IMR-90 (cell line): ENCODE data around the gene KCNT2. TPM values are rescaled to one million over a fixed set of nuclear protein-coding genes. Genes with fewer than 3 reads are reported as not detected.

ENCODE experiments used
- ATAC-seq: fragments of 200-7000 bp; cut with Tn5 transposase; 2 replicates; pipeline ENCODE4 v1.9.1; 2020; ENCODE audit warnings: low read depth, mild to moderate bottlenecking, moderate library complexity
- BruUV-seq: library from RNA; stranded (reverse); fragments of 400-500 nt; replicated peaks from 2 replicates; lab custom pipeline; 2021; lab: Mats Ljungman, UMichigan
- CTCF ChIA-PET: fragments of 300-600 bp; formaldehyde crosslinking; extraction: SDS; loops from one replicate; lab custom pipeline; 2021; ENCODE audit warnings: antibody characterized with exemption; lab: Yijun Ruan, JAX
- POLR2A ChIA-PET: fragments of 300-600 bp; sonication (Branson Sonifier 250); formaldehyde crosslinking; loops from one replicate; lab custom pipeline; 2022; ENCODE audit warnings: antibody characterized with exemption; ENCODE audit not compliant: unreplicated experiment; lab: Charles Lee
- DNase-seq: peaks from one replicate; pipeline ENCODE4 v3.0.0; 2013
- H2AFZ ChIP-seq: replicated peaks from 2 replicates; pipeline ENCODE3; 2013; ENCODE audit warnings: low read length, mild to moderate bottlenecking; ENCODE audit not compliant: poor library complexity
- H2AK5ac ChIP-seq: 2 replicates; pipeline ENCODE4 v1.6.1; 2013; ENCODE audit warnings: low read depth, low read length, inconsistent platforms
- H2AK9ac ChIP-seq: replicated peaks from 2 replicates; pipeline ENCODE3; 2013; ENCODE audit warnings: mild to moderate bottlenecking, low read depth, low read length, moderate library complexity; ENCODE audit not compliant: poor library complexity
- H2BK120ac ChIP-seq: 2 replicates; pipeline ENCODE4 v1.6.1; 2013; ENCODE audit warnings: low read depth, low read length, inconsistent platforms
- H2BK15ac ChIP-seq: 3 replicates; pipeline ENCODE4 v1.6.1; 2013; ENCODE audit warnings: low read depth, low read length, inconsistent platforms
- H2BK20ac ChIP-seq: 2 replicates; pipeline ENCODE4 v1.6.1; 2013; ENCODE audit warnings: low read depth, mild to moderate bottlenecking, inconsistent platforms, low read length, moderate library complexity
- H2BK5ac ChIP-seq: 2 replicates; pipeline ENCODE4 v1.6.1; 2013; ENCODE audit warnings: mild to moderate bottlenecking, low read depth, low read length, inconsistent platforms; ENCODE audit not compliant: poor library complexity, severe bottlenecking
- H3K14ac ChIP-seq: replicated peaks from 2 replicates; pipeline ENCODE4 v1.6.1; 2013; ENCODE audit warnings: low read depth, low read length, inconsistent platforms
- H3K18ac ChIP-seq: 2 replicates; pipeline ENCODE4 v1.6.1; 2013; ENCODE audit warnings: low read depth, low read length, control low read depth
- H3K23ac ChIP-seq: 2 replicates; pipeline ENCODE4 v1.6.1; 2013; ENCODE audit warnings: low read depth, low read length, inconsistent platforms
- H3K27ac ChIP-seq: 2 replicates; pipeline ENCODE4 v1.5.1; 2013; ENCODE audit warnings: mild to moderate bottlenecking, control low read depth, low read length; ENCODE audit not compliant: insufficient read depth
- H3K27me3 ChIP-seq: 2 replicates; pipeline ENCODE4 v1.6.1; 2013; ENCODE audit warnings: low read length; ENCODE audit not compliant: control insufficient read depth, insufficient read depth
- H3K36me3 ChIP-seq: 2 replicates; pipeline ENCODE4 v1.6.1; 2013; ENCODE audit warnings: low read length, mixed read lengths; ENCODE audit not compliant: control insufficient read depth, insufficient read depth
- H3K4ac ChIP-seq: 2 replicates; pipeline ENCODE4 v1.6.1; 2013; ENCODE audit warnings: low read depth, low read length, inconsistent platforms
- H3K4me1 ChIP-seq: 2 replicates; pipeline ENCODE4 v1.6.1; 2013; ENCODE audit warnings: low read length, mixed read lengths; ENCODE audit not compliant: control insufficient read depth, insufficient read depth
- H3K4me2 ChIP-seq: 2 replicates; pipeline ENCODE4 v1.6.1; 2013; ENCODE audit warnings: low read depth, mild to moderate bottlenecking, control low read depth, low read length, moderate library complexity
- H3K4me3 ChIP-seq: 2 replicates; pipeline ENCODE4 v1.5.1; 2013; ENCODE audit warnings: low read depth, mild to moderate bottlenecking, control low read depth, low read length, moderate library complexity; ENCODE audit not compliant: insufficient read depth
- H3K56ac ChIP-seq: 2 replicates; pipeline ENCODE4 v1.6.1; 2013; ENCODE audit warnings: low read length, inconsistent platforms; ENCODE audit not compliant: insufficient read depth; ENCODE audit errors: extremely low read depth
- H3K79me1 ChIP-seq, 2 experiments: 2 replicates each; pipeline ENCODE4 v1.6.1; 2013; ENCODE audit warnings: low read length in 2 of 2, inconsistent platforms in 1 of 2, low read depth in 1 of 2
- H3K9ac ChIP-seq: 2 replicates; pipeline ENCODE4 v1.6.1; 2013; ENCODE audit warnings: low read depth, low read length, control low read depth
- H3K9me1 ChIP-seq: 2 replicates; pipeline ENCODE4 v1.6.1; 2013; ENCODE audit warnings: low read length, inconsistent platforms; ENCODE audit not compliant: insufficient read depth
- H3K9me3 ChIP-seq: 2 replicates; pipeline ENCODE4 v1.6.1; 2013; ENCODE audit warnings: low read length; ENCODE audit not compliant: control insufficient read depth, insufficient read depth
- H4K20me1 ChIP-seq: 2 replicates; pipeline ENCODE4 v1.6.1; 2013; ENCODE audit warnings: low read length, inconsistent platforms; ENCODE audit not compliant: insufficient read depth
- H4K5ac ChIP-seq: 2 replicates; pipeline ENCODE4 v1.6.1; 2013; ENCODE audit warnings: mild to moderate bottlenecking, low read depth, low read length, control low read depth
- H4K8ac ChIP-seq, 2 experiments: 2 replicates each; pipeline ENCODE4 v1.6.1; 2013; ENCODE audit warnings: low read depth in 2 of 2, low read length in 2 of 2, control low read depth in 1 of 2, inconsistent platforms in 1 of 2
- H4K91ac ChIP-seq: 2 replicates; pipeline ENCODE4 v1.6.1; 2013; ENCODE audit warnings: low read depth, low read length, inconsistent platforms; ENCODE audit not compliant: insufficient read depth
- FOS ChIP-seq: fragments of 150-350 bp; IDR thresholded peaks from 2 replicates; pipeline ENCODE4 v1.6.1; 2016; ENCODE audit warnings: low read depth, low read length
- MAFK ChIP-seq: IDR thresholded peaks from 2 replicates; pipeline ENCODE4 v1.6.1; 2012; ENCODE audit warnings: low read depth, low read length, improper control_type of control experiment
- RFX5 ChIP-seq: IDR thresholded peaks from 2 replicates; pipeline ENCODE4 v1.8.0; 2012; ENCODE audit warnings: low read depth, mild to moderate bottlenecking, low read length, moderate library complexity
- WGBS, 2 experiments: methylation state at CpG; one replicate each; pipeline versions ENCODE4 v1.1.5 to v1.1.7; 2013; ENCODE audit warnings: missing lambda C conversion rate in 2 of 2; ENCODE audit not compliant: insufficient read length in 1 of 2; ENCODE audit errors: extremely low coverage in 2 of 2; 5-methylcytosine and 5-hydroxymethylcytosine counted together
- dilution Hi-C: fragments of 300-500 bp; cut with HindIII; formaldehyde crosslinking; loops from one replicate; pipeline ENCODE4 v1.14.3; 2018; ENCODE audit warnings: low sequenced_read_pairs; ENCODE audit not compliant: unreplicated experiment
- in situ Hi-C: fragments of 300-500 bp; cut with MboI; formaldehyde crosslinking; loops from 3 replicates; pipeline ENCODE4 v1.14.3; 2019; ENCODE audit warnings: low sequenced_read_pairs, inconsistent platforms, mixed read lengths
- intact Hi-C: fragments of 100-400 bp; cut with micrococcal nuclease; formaldehyde crosslinking; loops from 2 replicates; pipeline ENCODE4 v1.10.0; 2022
- polyA plus RNA-seq, 3 experiments: library from polyadenylated mRNA; depleted of rRNA; stranded (reverse); fragments of >200 nt; gene quantifications; 2 replicates each; pipeline ENCODE4 v1.2.3, GENCODE V29; 2012; ENCODE audit warnings: low replicate concordance in 1 of 3
- total RNA-seq: library from RNA; depleted of rRNA; stranded (reverse); fragments of >200 nt; gene quantifications from 2 replicates; pipeline ENCODE4 v1.2.3, GENCODE V29; 2012

KCNT2 gene
- total and polyA plus RNA-seq, 2 of the 4 experiments (the other 2 are of a cell fraction) = 0.22 to 0.72 TPM

DNA sequence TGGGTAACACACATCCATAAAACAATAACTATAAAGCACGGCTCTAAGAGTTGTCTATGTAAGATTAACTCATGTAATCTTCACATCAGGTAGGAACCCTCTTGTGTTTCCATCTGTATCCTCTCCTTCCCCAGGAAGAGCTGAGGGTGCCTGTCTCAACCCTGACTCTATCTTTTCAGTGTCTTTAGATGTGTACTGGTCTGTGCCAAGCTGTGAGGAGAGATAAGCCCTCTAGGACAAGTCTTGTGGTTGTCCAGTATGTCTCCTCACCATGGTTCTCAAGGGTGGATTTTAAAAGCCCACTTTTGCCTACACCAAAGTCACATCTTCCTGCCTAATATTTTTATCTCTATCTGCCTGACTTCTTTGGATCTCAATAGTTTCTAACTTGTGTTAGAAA lies 300.1 kb downstream of the KCNT2 start:
- no peaks in the 10 kb centered on the region for H3K79me1 ChIP-seq
- no peak overlapping the region for H4K91ac ChIP-seq
- no peaks in the 10 kb centered on the region for H3K27me3 ChIP-seq
- H2BK5ac ChIP-seq = no peak overlapping the region
- no peak overlapping the region for H3K4me2 ChIP-seq
- H3K9me3 ChIP-seq = no peaks in the 10 kb centered on the region
- TF ChIP-seq FOS = no peak
- TF ChIP-seq MAFK = no peak
- TF ChIP-seq RFX5 = no peak
- no peak overlapping the region for H2AK9ac ChIP-seq
- no peak overlapping the region for H3K27ac ChIP-seq
- ChIA-PET POLR2A (no interaction called here), CTCF (interaction anchor here (2.9 kb wide), 1 partner anchor 159 kb away, joined by 26 read pairs; no protein-coding TSS in a partner anchor)
- H2BK15ac ChIP-seq = no peak overlapping the region
- DNase-seq = no peak
- no peak for ATAC-seq
- H2AK5ac ChIP-seq = no peak overlapping the region
- no CpG with 5 or more reads among the region's 1 CpG for WGBS, 2 experiments
- H2BK20ac ChIP-seq = no peak overlapping the region
- no peak overlapping the region for H3K56ac ChIP-seq
- intact Hi-C loops = no loop called here
- H3K23ac ChIP-seq = no peak overlapping the region
- H4K8ac ChIP-seq = no peak overlapping the region
- no peak overlapping the region for H3K18ac ChIP-seq
- H3K36me3 ChIP-seq = no peaks in the 10 kb centered on the region
- peak overlapping the region; percentile 36; the same call in 1 of the 2 replicates for H4K5ac ChIP-seq
- peak overlapping the region; percentile 28; the same call in 1 of the 2 replicates for H2BK120ac ChIP-seq
- no peak overlapping the region for H3K9ac ChIP-seq
- BruUV-seq = no TSS peak
- dilution Hi-C loops = no loop called here
- in situ Hi-C loops = no loop called here
- H3K14ac ChIP-seq = peak overlapping the region; percentile 68; the same call in 1 of the 2 replicates
- peaks cover 2% of the 10 kb centered on the region; the same call in 1 of the 2 replicates for H3K4me1 ChIP-seq
- no peak overlapping the region for H3K4me3 ChIP-seq
- no peaks in the 10 kb centered on the region for H4K20me1 ChIP-seq
- H3K9me1 ChIP-seq = no peaks in the 10 kb centered on the region
- no peak overlapping the region for H3K4ac ChIP-seq
- H2AFZ ChIP-seq = peak overlapping the region; percentile 57
